Right forelimb (tissue), 1 donor: Measurements from ENCODE around the gene MRGPRD.
A peak's percentile ranks its signal among the peaks of the same experiment; 100 is the strongest.

Experiments
- DNase-seq: peaks from one replicate; pipeline ENCODE4 v3.0.0-alpha.2; 2018

MRGPRD gene

DNA sequence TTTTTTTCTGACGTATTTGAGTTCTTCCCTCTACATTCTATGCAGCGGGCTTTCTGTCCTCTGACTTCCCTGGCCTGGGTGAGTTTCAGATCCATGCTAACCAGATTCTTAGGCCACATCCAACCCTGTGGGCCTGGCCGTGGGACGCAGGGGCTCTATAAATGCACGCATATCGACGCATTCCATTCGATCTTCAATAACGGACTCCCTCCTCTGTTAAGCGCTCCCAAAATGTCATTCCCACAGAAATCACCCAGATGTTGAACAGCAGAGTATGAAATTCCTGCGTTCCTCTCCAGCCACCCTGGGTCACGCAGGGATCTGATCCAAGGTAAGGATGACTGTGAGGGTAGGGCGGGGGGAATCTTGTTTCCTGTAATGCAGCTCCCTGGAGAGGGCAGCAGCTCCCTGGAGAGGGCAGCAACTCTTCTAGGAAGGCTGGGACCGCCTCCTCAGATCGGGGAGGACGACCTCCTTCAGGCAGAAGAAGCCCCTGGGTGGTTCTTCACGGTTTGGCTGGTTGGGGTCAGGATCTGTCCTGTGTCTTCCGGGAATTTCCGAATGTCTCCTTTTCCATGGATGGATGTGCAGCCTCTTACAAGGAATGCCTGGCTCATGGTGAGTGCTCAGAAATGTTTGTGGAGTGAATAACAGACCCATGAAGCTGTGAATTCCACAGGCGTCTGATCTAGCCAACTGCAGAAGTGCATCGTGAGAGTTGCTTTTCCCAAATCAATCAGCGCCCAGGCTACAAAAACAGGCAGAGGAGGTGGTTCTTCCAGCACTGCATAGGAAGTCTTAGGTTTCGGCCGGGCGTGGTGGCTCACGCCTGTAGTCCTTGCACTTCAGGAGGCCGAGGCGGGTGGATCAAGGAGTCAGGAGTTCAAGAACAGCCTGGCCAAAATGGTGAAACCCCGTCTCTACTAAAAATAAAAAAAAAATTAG lies 12.2 kb downstream of the MRGPRD start:
- DNase-seq: peak; percentile 37

- peak; percentile 21 for DNase-seq
Measured at GRCh38 chr11:68966894-68967780, 13.6 kb downstream of the MRGPRD start.

DNA sequence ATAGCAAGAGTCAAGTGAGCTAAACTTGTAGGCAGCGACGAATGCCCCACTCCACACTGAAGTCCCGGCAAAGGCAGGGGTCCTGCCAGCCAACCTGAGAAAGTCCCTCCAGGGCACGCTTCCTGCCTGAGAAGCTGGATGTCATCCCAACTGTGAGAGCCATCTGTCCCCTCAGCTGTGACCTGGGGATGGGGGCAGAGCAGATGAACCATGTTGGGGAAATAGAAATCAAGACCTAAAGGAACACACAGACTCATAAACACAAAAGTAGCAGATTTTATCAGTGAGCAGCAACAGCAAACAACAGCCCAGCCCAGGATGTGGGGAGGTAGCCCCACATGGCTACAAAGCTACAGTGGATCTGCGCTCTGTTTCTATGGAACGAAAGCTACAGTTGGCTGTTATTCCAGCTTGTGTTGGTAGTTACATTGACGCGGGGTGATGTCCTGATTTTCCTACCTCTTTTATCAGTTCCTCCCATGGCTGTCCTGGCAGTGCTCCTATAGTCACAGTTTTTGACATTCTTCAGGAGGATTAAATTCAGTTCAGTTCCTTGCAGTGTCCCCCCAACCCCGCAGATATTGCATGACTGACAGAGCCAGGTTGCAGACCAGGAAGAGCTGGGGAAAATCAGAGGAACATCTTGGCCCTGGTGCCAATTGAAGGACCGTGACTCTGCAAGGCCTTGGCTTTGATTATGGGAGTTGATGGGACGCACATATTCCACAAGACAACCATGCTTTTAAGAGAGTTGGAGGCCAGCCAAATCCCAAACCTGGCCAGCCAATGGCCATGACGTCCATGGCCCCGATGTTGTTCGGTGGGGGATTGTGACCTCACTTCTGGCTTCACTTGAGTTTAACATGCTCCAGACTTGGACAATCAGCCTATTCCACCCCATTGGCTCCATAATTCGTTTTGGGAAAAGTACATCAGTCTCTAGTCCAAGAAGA lies 14.6 kb downstream of the MRGPRD start:
- peak; percentile 73 for DNase-seq

- DNase-seq: peak; percentile 32
Measured at GRCh38 chr11:68963779-68964178, 17.0 kb downstream of the MRGPRD start.

DNA sequence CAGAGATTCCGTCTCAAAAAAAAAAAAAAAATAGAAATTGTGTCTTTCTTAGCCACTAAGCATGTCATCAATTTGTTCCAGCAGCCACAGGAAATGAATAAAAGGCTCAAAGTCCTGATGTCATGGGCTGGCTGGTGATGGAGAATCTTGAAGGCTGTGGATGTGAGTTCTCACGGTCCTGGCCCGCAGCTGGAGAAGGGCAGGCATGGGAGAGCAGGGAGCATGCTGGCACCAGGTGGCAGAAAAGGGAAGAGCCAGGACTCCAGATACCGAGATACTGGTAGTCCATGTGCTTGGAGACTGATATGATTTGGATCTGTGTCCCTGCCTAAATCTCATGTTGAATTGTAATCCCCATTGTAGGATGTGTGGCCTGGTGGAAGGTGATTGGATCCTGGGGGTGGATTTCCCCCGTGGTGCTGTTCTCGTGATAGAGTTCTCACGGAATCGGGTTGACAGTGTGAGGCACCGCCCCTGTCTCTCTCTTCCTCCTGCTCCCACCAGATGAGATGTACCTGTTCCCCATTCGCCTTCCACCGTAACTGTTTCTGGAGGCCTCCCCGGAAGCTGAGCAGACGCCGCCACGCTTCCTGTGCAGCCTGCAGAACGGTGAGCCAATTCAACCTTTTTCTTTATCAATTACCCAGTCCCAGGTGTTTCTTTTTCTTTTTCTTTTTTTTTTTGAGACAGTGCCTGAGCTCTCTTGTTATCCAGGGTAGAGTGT lies 18.1 kb downstream of the MRGPRD start:
- peak; percentile 56 for DNase-seq

DNA sequence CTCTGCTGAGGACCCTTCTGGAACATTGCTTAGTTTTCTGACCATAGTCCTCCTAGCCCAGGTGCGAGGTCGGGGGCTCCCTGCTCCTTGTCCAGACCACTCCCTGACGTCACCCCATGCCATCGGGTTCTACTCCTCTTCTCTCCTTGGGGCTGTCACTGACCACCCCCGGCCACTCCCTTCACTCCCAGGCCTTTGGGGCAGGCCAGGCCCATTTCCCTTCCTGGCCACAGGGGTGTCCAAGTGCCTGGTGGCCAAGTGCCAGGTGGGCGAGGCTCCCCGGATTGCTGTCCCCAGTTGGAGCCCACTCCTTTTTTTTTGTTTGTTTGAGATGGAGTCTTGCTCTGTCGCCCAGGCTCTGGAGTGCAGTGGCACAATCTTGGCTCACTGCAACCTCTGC lies 19.5 kb downstream of the MRGPRD start:
- DNase-seq: peak; percentile 36

- DNase-seq: no peak
Measured at GRCh38 chr11:68960294-68961071, 20.3 kb downstream of the MRGPRD start.

GRCh38 chr11:68959465-68960293 lies 21.1 kb downstream of the MRGPRD start:
- DNase-seq: no peak

- no peak for DNase-seq
Measured at GRCh38 chr11:68958211-68958610, 22.6 kb downstream of the MRGPRD start.

GRCh38 chr11:68956547-68957254 lies 24.1 kb downstream of the MRGPRD start:
- no peak for DNase-seq

DNA sequence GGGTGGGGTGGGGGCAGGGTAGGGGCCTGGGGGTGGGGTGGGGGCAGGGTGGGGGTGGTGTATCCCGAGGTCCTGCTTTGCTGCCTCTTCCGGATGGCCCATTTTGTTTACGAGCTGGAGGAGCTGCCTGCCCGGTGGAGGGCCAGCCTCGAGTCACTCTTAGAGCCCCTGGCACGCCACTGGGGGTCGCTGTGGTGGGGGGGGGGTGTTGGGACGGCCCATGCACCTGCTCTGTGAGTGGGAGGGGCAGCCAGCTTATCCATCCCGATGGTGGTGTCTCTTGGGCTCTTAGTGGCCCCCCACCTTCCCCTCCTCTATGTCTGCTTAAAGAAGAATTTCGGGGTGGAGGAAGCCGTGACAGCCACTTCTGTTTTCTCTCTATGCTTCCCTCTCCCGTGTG lies 24.6 kb downstream of the MRGPRD start:
- DNase-seq: no peak

DNA sequence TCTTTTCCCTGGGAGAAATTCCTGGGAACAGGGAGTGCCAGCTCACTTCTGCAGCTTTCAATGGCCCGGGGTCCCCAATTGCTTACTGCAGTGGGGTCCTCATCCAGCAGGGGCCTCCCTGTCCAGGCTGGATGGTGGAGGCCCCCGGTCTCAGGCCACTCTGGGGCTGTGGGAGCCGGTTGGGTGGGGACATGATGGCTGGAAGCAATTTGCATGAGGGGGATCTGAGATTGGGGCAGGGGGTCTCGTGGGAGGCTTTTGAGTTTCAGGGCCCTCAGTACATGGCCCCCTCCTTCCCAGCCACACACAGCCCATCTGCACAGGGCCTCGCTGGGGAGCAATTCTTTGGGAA lies 25.2 kb downstream of the MRGPRD start:
- no peak for DNase-seq

- DNase-seq: peak; percentile 62
Measured at GRCh38 chr11:68954836-68955606, 25.8 kb downstream of the MRGPRD start.

GRCh38 chr11:68950762-68951161 lies 30.0 kb downstream of the MRGPRD start:
- DNase-seq: no peak

- DNase-seq: no peak
Measured at GRCh38 chr11:68950270-68950669, 30.5 kb downstream of the MRGPRD start.

- DNase-seq: no peak
Measured at GRCh38 chr11:68948935-68949334, 31.9 kb downstream of the MRGPRD start.

DNA sequence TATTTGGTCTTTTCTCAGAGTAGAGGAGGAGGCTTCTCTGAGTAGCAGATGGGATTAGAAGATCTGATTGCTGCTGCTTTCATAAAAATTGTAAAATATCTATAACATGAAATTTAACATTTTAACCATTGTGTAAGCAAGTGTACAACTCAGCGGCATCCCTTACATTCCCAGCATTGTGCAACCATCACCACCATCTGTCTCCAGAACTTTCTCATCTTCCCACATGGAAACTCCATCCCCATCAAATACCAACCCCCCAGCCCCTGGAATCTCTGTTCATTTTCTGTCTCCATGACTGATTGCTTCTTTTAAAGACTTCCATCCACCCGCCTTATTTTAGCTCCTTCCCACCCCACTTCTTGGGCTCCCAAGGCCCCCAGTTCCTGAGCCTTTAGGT lies 32.3 kb downstream of the MRGPRD start:
- DNase-seq: no peak

- DNase-seq: no peak
Measured at GRCh38 chr11:68947151-68947550, 33.6 kb downstream of the MRGPRD start.
